Astrocyte (in vitro differentiated cells and primary cell): ENCODE results near the gene PCBP3. TPM values are rescaled to one million over a fixed set of nuclear protein-coding genes. Genes with fewer than 3 reads are reported as not detected.

ENCODE experiments used
- DNase-seq: peaks from one replicate; pipeline ENCODE4 v3.0.0-alpha.2; 2010; ENCODE audit warnings: low read depth
- FAIRE-seq: peaks from 2 replicates; lab custom pipeline; 2011; peaks lifted over from hg19 to GRCh38; lab: Jason Lieb, UNC
- H2AFZ ChIP-seq: 2 replicates; pipeline ENCODE4 v1.6.0; 2012; ENCODE audit warnings: low read depth, low read length, inconsistent platforms
- H3K27ac ChIP-seq: 2 replicates; pipeline ENCODE4 v1.5.1; 2011; ENCODE audit warnings: low read depth, low read length, inconsistent platforms
- H3K27me3 ChIP-seq: 2 replicates; pipeline ENCODE4 v1.6.0; 2011; ENCODE audit warnings: low read length, inconsistent platforms; ENCODE audit not compliant: insufficient read depth
- H3K36me3 ChIP-seq: 2 replicates; pipeline ENCODE4 v1.5.1; 2011; ENCODE audit warnings: low read length, inconsistent platforms; ENCODE audit not compliant: insufficient read depth
- H3K4me1 ChIP-seq: 2 replicates; pipeline ENCODE4 v1.5.1; 2011; ENCODE audit warnings: low read length, inconsistent platforms; ENCODE audit not compliant: insufficient read depth
- H3K4me2 ChIP-seq: 2 replicates; pipeline ENCODE4 v1.6.0; 2012; ENCODE audit warnings: low read length, inconsistent platforms
- H3K4me3 ChIP-seq: 2 replicates; pipeline ENCODE4 v1.5.1; 2011; ENCODE audit warnings: low read depth, mild to moderate bottlenecking, low read length, inconsistent platforms; ENCODE audit not compliant: insufficient read depth
- H3K79me2 ChIP-seq: 2 replicates; pipeline ENCODE4 v1.6.0; 2012; ENCODE audit warnings: mild to moderate bottlenecking, low read length, inconsistent platforms; ENCODE audit not compliant: insufficient read depth
- H3K9ac ChIP-seq: 2 replicates; pipeline ENCODE4 v1.6.0; 2012; ENCODE audit warnings: mild to moderate bottlenecking, low read length, inconsistent platforms
- H3K9me3 ChIP-seq: 2 replicates; pipeline ENCODE4 v1.5.1; 2012; ENCODE audit warnings: low read depth, mild to moderate bottlenecking, low read length, inconsistent platforms; ENCODE audit not compliant: insufficient read depth
- H4K20me1 ChIP-seq: 2 replicates; pipeline ENCODE4 v1.6.0; 2012; ENCODE audit warnings: low read length, inconsistent platforms; ENCODE audit not compliant: insufficient read depth
- H3K27ac Mint-ChIP-seq: one replicate; pipeline ENCODE4 v1.8.0; 2021; ENCODE audit warnings: mild to moderate bottlenecking, mixed read lengths; ENCODE audit not compliant: unreplicated experiment
- H3K27me3 Mint-ChIP-seq: one replicate; pipeline ENCODE4 v1.8.0; 2021; ENCODE audit warnings: low read depth, mixed read lengths; ENCODE audit not compliant: unreplicated experiment
- H3K36me3 Mint-ChIP-seq: one replicate; pipeline ENCODE4 v1.8.0; 2021; ENCODE audit warnings: low read depth, mixed read lengths; ENCODE audit not compliant: unreplicated experiment
- H3K4me1 Mint-ChIP-seq: one replicate; pipeline ENCODE4 v1.8.0; 2021; ENCODE audit warnings: low read depth, mixed read lengths; ENCODE audit not compliant: unreplicated experiment
- H3K4me3 Mint-ChIP-seq: one replicate; pipeline ENCODE4 v1.8.0; 2021; ENCODE audit warnings: mild to moderate bottlenecking, moderate library complexity, mixed read lengths; ENCODE audit not compliant: unreplicated experiment
- H3K9me3 Mint-ChIP-seq: one replicate; pipeline ENCODE4 v1.8.0; 2021; ENCODE audit warnings: mild to moderate bottlenecking, mixed read lengths; ENCODE audit not compliant: unreplicated experiment
- EZH2 ChIP-seq: IDR thresholded peaks from 2 replicates; pipeline ENCODE4 v1.6.1; 2012; ENCODE audit warnings: mild to moderate bottlenecking, low read length, inconsistent platforms; ENCODE audit not compliant: insufficient read depth
- total RNA-seq: library from RNA; stranded (reverse); gene quantifications from 2 replicates; pipeline ENCODE4 v1.2.1, GENCODE V29; 2021
- TF ChIP-seq, protein P1 (sequence below): IDR thresholded peaks from 2 replicates; pipeline ENCODE4 v1.5.1; 2011; ENCODE audit warnings: low read depth, mild to moderate bottlenecking, inconsistent platforms, low read length, moderate library complexity; ENCODE audit not compliant: insufficient read depth

Gene PCBP3
- total RNA-seq, 1 donor from 2014 or later, result 1.8 TPM

DNA sequence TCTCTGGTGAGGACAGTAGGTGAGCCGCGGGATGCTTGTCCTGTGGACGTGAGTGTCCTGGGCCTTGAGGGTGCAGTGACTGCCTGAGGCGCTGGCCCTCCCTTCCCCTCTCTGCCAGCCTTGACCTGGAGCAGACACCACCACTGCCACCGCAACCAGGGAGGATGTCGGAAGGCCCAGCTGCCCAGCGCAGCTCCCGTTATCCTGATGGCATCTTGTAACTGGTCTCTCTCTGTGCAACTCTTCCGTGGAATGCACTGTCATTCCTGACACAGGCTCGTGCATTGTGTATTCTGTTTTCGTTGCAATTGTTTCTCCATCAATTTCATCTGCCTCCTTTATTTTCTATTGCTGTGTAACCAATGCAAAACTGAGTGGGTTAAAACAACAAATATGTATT lies 118.2 kb downstream of the PCBP3 start:
- peaks cover 3% of the 10 kb centered on the region for H3K4me1 ChIP-seq
- H3K4me3 ChIP-seq, result no peak overlapping the region
- no peaks in the 10 kb centered on the region for H3K36me3 ChIP-seq
- H2AFZ ChIP-seq, result no peak overlapping the region
- DNase-seq (no peak), FAIRE-seq (no peak)
- H3K27ac ChIP-seq, result no peak overlapping the region
- no peak overlapping the region for H3K4me2 ChIP-seq
- TF ChIP-seq, protein P1, sequence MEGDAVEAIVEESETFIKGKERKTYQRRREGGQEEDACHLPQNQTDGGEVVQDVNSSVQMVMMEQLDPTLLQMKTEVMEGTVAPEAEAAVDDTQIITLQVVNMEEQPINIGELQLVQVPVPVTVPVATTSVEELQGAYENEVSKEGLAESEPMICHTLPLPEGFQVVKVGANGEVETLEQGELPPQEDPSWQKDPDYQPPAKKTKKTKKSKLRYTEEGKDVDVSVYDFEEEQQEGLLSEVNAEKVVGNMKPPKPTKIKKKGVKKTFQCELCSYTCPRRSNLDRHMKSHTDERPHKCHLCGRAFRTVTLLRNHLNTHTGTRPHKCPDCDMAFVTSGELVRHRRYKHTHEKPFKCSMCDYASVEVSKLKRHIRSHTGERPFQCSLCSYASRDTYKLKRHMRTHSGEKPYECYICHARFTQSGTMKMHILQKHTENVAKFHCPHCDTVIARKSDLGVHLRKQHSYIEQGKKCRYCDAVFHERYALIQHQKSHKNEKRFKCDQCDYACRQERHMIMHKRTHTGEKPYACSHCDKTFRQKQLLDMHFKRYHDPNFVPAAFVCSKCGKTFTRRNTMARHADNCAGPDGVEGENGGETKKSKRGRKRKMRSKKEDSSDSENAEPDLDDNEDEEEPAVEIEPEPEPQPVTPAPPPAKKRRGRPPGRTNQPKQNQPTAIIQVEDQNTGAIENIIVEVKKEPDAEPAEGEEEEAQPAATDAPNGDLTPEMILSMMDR, result no peak
- no peak for TF ChIP-seq EZH2
- no peak overlapping the region for H3K9ac ChIP-seq
- H3K27me3 Mint-ChIP-seq, result peaks cover 9% of the 10 kb centered on the region
- H4K20me1 ChIP-seq, result no peaks in the 10 kb centered on the region
- peaks cover 2% of the 10 kb centered on the region for H3K36me3 Mint-ChIP-seq
- H3K27ac Mint-ChIP-seq, result no peak overlapping the region
- peaks cover 2% of the 10 kb centered on the region for H3K9me3 Mint-ChIP-seq
- H3K4me3 Mint-ChIP-seq, result no peak overlapping the region
- H3K79me2 ChIP-seq, result no peaks in the 10 kb centered on the region
- no peaks in the 10 kb centered on the region for H3K27me3 ChIP-seq
- H3K9me3 ChIP-seq, result no peaks in the 10 kb centered on the region
- H3K4me1 Mint-ChIP-seq, result no peaks in the 10 kb centered on the region

DNA sequence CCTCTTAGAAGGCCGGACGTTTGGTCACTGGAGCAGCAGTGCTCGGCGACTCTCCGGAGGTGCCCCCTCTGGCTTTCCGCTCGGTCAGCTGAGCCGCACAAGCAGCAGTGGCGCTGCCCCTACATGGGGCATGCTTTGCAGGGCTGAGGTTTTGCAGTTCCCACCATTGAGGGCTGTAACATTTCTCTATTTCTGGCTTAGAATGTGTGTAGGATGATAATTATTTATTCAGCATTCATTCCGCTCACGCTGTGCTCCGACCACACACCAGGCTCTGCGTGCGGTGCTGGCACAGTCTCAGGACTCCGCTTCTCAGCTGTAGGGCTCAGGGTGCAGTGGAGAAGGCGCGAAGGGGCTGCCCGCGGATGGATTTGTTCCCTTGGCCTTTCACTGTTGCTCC lies 119.5 kb downstream of the PCBP3 start:
- FAIRE-seq (no peak), DNase-seq (peak; percentile 3)
- H3K9ac ChIP-seq, result no peak overlapping the region
- Mint-ChIP-seq H3K4me1 (no peaks in the 10 kb centered on the region), H3K9me3 (peaks cover 2% of the 10 kb centered on the region), H3K36me3 (peaks cover 2% of the 10 kb centered on the region), H3K27ac (no peak overlapping the region), H3K4me3 (no peak overlapping the region), H3K27me3 (peaks cover 9% of the 10 kb centered on the region)
- TF ChIP-seq, protein P1, result no peak
- no peak for TF ChIP-seq EZH2
- H3K4me3 ChIP-seq, result no peak overlapping the region
- H3K36me3 ChIP-seq, result no peaks in the 10 kb centered on the region
- H2AFZ ChIP-seq, result no peak overlapping the region
- H3K4me2 ChIP-seq, result peak overlapping the region; percentile 67
- no peaks in the 10 kb centered on the region for H3K27me3 ChIP-seq
- H3K9me3 ChIP-seq, result no peaks in the 10 kb centered on the region
- H4K20me1 ChIP-seq, result no peaks in the 10 kb centered on the region
- no peaks in the 10 kb centered on the region for H3K79me2 ChIP-seq
- peaks cover 6% of the 10 kb centered on the region for H3K4me1 ChIP-seq
- H3K27ac ChIP-seq, result no peak overlapping the region

DNA sequence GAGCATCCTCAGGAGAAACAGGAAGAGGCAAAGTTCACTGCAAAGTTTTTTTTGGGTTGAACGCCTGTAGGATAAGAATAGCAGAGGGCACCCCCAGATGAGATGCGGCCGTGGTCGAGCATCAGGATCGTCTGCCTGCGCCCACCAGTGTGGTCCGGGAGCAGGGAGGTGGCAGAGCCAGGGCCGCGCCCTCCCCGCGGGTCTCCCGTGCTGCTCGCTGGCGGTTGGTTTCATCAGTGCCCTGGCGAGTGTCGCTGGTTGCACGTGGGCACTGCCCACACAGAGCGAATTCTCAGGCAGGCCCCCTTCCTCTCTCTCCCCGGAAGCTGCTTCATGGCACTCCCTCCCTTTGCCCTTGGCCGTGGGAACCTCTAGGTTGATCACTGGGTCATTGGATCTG lies 120.0 kb downstream of the PCBP3 start:
- peaks cover 3% of the 10 kb centered on the region for H4K20me1 ChIP-seq
- H3K79me2 ChIP-seq, result no peaks in the 10 kb centered on the region
- no peaks in the 10 kb centered on the region for H3K36me3 ChIP-seq
- TF ChIP-seq EZH2, result no peak
- TF ChIP-seq, protein P1, result no peak
- peaks cover 9% of the 10 kb centered on the region for H3K27me3 Mint-ChIP-seq
- no peaks in the 10 kb centered on the region for H3K9me3 ChIP-seq
- H3K4me1 ChIP-seq, result peaks cover 10% of the 10 kb centered on the region
- H3K36me3 Mint-ChIP-seq, result peaks cover 2% of the 10 kb centered on the region
- FAIRE-seq, result no peak
- H3K4me2 ChIP-seq, result peak overlapping the region; percentile 67
- H2AFZ ChIP-seq, result no peak overlapping the region
- DNase-seq, result no peak
- peaks cover 2% of the 10 kb centered on the region for H3K9me3 Mint-ChIP-seq
- no peak overlapping the region for H3K9ac ChIP-seq
- H3K27ac Mint-ChIP-seq, result no peak overlapping the region
- H3K4me1 Mint-ChIP-seq, result peaks cover 3% of the 10 kb centered on the region
- H3K27me3 ChIP-seq, result no peaks in the 10 kb centered on the region
- no peak overlapping the region for H3K4me3 Mint-ChIP-seq
- H3K27ac ChIP-seq, result no peak overlapping the region
- no peak overlapping the region for H3K4me3 ChIP-seq
